GM12878 (cell line): Measurements from ENCODE around the gene PNMA6E. TPM values are rescaled to one million over a fixed set of nuclear protein-coding genes. Genes with fewer than 3 reads are reported as not detected.

Experiments used
- ATAC-seq: fragments of 200-7000 bp; cut with Tn5 transposase; 3 replicates; pipeline ENCODE4 v1.9.1; 2020; ENCODE audit warnings: mild to moderate bottlenecking, moderate library complexity
- BruUV-seq: library from RNA; stranded (reverse); fragments of 400-500 nt; replicated peaks from 2 replicates; lab custom pipeline; 2021; lab: Mats Ljungman, UMichigan
- CTCF ChIA-PET: fragments of 300-600 bp; sonication (Branson Sonifier 250); formaldehyde crosslinking; extraction: SDS; loops from one replicate; lab custom pipeline; 2021; ENCODE audit warnings: inconsistent platforms; lab: Yijun Ruan, JAX
- POLR2A ChIA-PET: fragments of 350-600 bp; formaldehyde crosslinking; extraction: SDS; loops from one replicate; lab custom pipeline; 2021; ENCODE audit warnings: inconsistent platforms; lab: Charles Lee
- RAD21 ChIA-PET: fragments of 300-600 bp; sonication (Branson Sonifier 250); formaldehyde crosslinking; loops from one replicate; lab custom pipeline; 2023; ENCODE audit warnings: antibody characterized with exemption; ENCODE audit not compliant: unreplicated experiment; lab: Charles Lee
- SMC1A ChIA-PET: fragments of 300-600 bp; sonication (Branson Sonifier 250); formaldehyde crosslinking; loops from one replicate; lab custom pipeline; 2023; ENCODE audit not compliant: unreplicated experiment, uncharacterized antibody; lab: Charles Lee
- DNase-seq: peaks from one replicate; pipeline ENCODE4 v3.0.0-alpha.2; 2011; ENCODE audit warnings: low read depth, low spot score
- FAIRE-seq: peaks from 3 replicates; lab custom pipeline; 2011; peaks lifted over from hg19 to GRCh38; lab: Jason Lieb, UNC
- H2AFZ ChIP-seq: 2 replicates; pipeline ENCODE4 v1.6.0; 2011; ENCODE audit warnings: low read depth, low read length, control low read depth; ENCODE audit not compliant: control insufficient read depth
- H3K27ac ChIP-seq: 2 replicates; pipeline ENCODE4 v1.5.1; 2011; ENCODE audit warnings: control low read depth; ENCODE audit not compliant: control insufficient read depth, insufficient read depth
- H3K27me3 ChIP-seq, 2 experiments: replicated peaks in 1 of 2; 2 replicates each; pipeline versions ENCODE4 v1.6.0 to v1.6.1; 2011; ENCODE audit warnings: low read length in 1 of 2; ENCODE audit not compliant: control insufficient read depth in 2 of 2, insufficient read depth in 2 of 2
- H3K36me3 ChIP-seq, 2 experiments: 2 replicates each; pipeline ENCODE4 v1.5.1; 2011; ENCODE audit warnings: low read length in 1 of 2; ENCODE audit not compliant: control insufficient read depth in 2 of 2, insufficient read depth in 2 of 2
- H3K4me1 ChIP-seq: 2 replicates; pipeline ENCODE4 v1.6.1; 2011; ENCODE audit warnings: mild to moderate bottlenecking, low read length, moderate library complexity, mixed read lengths; ENCODE audit not compliant: control insufficient read depth, insufficient read depth
- H3K4me2 ChIP-seq: 2 replicates; pipeline ENCODE4 v1.6.0; 2011; ENCODE audit warnings: control low read depth; ENCODE audit not compliant: control insufficient read depth, insufficient read depth
- H3K4me3 ChIP-seq: fragments of 200-600 bp; sonication (generic); 2 replicates; pipeline ENCODE4 v1.5.1; 2016
- H3K79me2 ChIP-seq: 2 replicates; pipeline ENCODE4 v1.6.0; 2011; ENCODE audit warnings: low read length; ENCODE audit not compliant: control insufficient read depth, insufficient read depth
- H3K9ac ChIP-seq: 2 replicates; pipeline ENCODE4 v1.8.0; 2011; ENCODE audit warnings: low read length, control low read depth, mixed read lengths; ENCODE audit not compliant: control insufficient read depth, insufficient read depth
- H3K9me3 ChIP-seq: replicated peaks from 3 replicates; pipeline ENCODE4 v1.5.1; 2011; ENCODE audit warnings: mild to moderate bottlenecking, low read length; ENCODE audit not compliant: control insufficient read depth, insufficient read depth
- H4K20me1 ChIP-seq: 2 replicates; pipeline ENCODE4 v1.6.0; 2011; ENCODE audit not compliant: control insufficient read depth, insufficient read depth
- CTCF ChIP-seq, 3 experiments: IDR thresholded peaks in 2 of 3; conservative IDR thresholded peaks in 1 of 3; 2 replicates each; pipeline ENCODE4 v1.5.1; 2011; ENCODE audit warnings: low read depth in 3 of 3, low read length in 3 of 3, mild to moderate bottlenecking in 3 of 3, control low read depth in 2 of 3, moderate library complexity in 2 of 3, inconsistent platforms in 1 of 3, mixed read lengths in 1 of 3; ENCODE audit not compliant: control insufficient read depth in 2 of 3, insufficient read depth in 1 of 3; ENCODE audit errors: extremely low read depth in 1 of 3
- HDGF ChIP-seq: fragments of 450-650 bp; IDR thresholded peaks from 2 replicates; pipeline ENCODE4 v1.6.1; 2016; ENCODE audit warnings: antibody characterized with exemption
- SMARCA5 ChIP-seq: fragments of 450-650 bp; IDR thresholded peaks from 2 replicates; pipeline ENCODE4 v1.6.1; 2017; ENCODE audit warnings: mild to moderate bottlenecking
- SPI1 ChIP-seq: IDR thresholded peaks from 2 replicates; pipeline ENCODE4 v1.6.1; 2011; ENCODE audit warnings: low read depth, mild to moderate bottlenecking, low read length, moderate library complexity, borderline replicate concordance; ENCODE audit not compliant: insufficient read depth
- ZBTB4 ChIP-seq: fragments of 450-650 bp; formaldehyde crosslinking; IDR thresholded peaks from 2 replicates; pipeline ENCODE4 v1.4.0; 2022; ENCODE audit warnings: mild to moderate bottlenecking, moderate library complexity
- WGBS: methylation state at CpG from one replicate; pipeline ENCODE4 v1.1.6; 2016; ENCODE audit warnings: low lambda C conversion rate; ENCODE audit not compliant: insufficient replicate concordance, insufficient coverage; ENCODE audit errors: missing lambda C conversion rate; 5-methylcytosine and 5-hydroxymethylcytosine counted together
- in situ Hi-C: fragments of 300-500 bp; cut with MboI; formaldehyde crosslinking; loops from 9 replicates; pipeline ENCODE4 v1.14.3; 2018; ENCODE audit warnings: mixed read lengths
- intact Hi-C: fragments of 100-400 bp; cut with micrococcal nuclease; formaldehyde crosslinking; loops from one replicate; pipeline ENCODE4 v1.14.2; 2022; ENCODE audit not compliant: unreplicated experiment
- polyA plus RNA-seq, 11 experiments: library from polyadenylated mRNA; depleted of rRNA in 4 of 11; unstranded in 6 of 11; stranded (reverse) in 5 of 11; fragments of >200 nt; fragmentation: Nextera tagmentation in 4 of 11; fragmentation: Illumina TruSeq in 1 of 11; extraction: Ambion mirVana in 4 of 11; extraction: Trizol in 1 of 11; gene quantifications; 1 replicate in 1 of 11; 2 replicates in 10 of 11; pipeline versions ENCODE4 v1.2.1 to v1.2.3, GENCODE V29; 2011 to 2016; ENCODE audit warnings: inconsistent platforms in 2 of 11, missing spikeins in 2 of 11, low read depth in 1 of 11
- total RNA-seq, 4 experiments: library from RNA; depleted of rRNA in 3 of 4; stranded (reverse); fragments of >200 nt in 3 of 4; fragmentation: Illumina TruSeq in 1 of 4; extraction: Trizol in 1 of 4; gene quantifications; 2 replicates each; pipeline versions ENCODE4 v1.2.1 to v1.2.3, GENCODE V29; 2013 to 2021
- TF ChIP-seq, protein P1 (sequence below): fragments of 450-650 bp; IDR thresholded peaks from 2 replicates; pipeline ENCODE4 v1.6.1; 2017; ENCODE audit warnings: mild to moderate bottlenecking, low read depth, inconsistent platforms; ENCODE audit not compliant: poor library complexity, severe bottlenecking

The PNMA6E gene
- total and polyA plus RNA-seq, 10 of the 15 experiments (the other 5 are each of a cell fraction or from before 2014, with no cell fraction given): not detected

- TF ChIP-seq, protein P1, sequence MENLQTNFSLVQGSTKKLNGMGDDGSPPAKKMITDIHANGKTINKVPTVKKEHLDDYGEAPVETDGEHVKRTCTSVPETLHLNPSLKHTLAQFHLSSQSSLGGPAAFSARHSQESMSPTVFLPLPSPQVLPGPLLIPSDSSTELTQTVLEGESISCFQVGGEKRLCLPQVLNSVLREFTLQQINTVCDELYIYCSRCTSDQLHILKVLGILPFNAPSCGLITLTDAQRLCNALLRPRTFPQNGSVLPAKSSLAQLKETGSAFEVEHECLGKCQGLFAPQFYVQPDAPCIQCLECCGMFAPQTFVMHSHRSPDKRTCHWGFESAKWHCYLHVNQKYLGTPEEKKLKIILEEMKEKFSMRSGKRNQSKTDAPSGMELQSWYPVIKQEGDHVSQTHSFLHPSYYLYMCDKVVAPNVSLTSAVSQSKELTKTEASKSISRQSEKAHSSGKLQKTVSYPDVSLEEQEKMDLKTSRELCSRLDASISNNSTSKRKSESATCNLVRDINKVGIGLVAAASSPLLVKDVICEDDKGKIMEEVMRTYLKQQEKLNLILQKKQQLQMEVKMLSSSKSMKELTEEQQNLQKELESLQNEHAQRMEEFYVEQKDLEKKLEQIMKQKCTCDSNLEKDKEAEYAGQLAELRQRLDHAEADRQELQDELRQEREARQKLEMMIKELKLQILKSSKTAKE: no peak
Observed at GRCh38 chrX:153441296-153441695, 40.1 kb upstream of the PNMA6E start (continued).

GRCh38 chrX:153440556-153441135 lies 39.5 kb upstream of the PNMA6E start:
- ChIA-PET SMC1A (no interaction called here), CTCF (no interaction called here), RAD21 (no interaction called here), POLR2A (no interaction called here)
- no peak overlapping the region for H3K4me2 ChIP-seq
- H3K9me3 ChIP-seq: no peaks in the 10 kb centered on the region; the same call in 2 of the 3 replicates
- no peaks in the 10 kb centered on the region for H3K27me3 ChIP-seq
- H3K36me3 ChIP-seq: no peaks in the 10 kb centered on the region
- no peak for TF ChIP-seq SPI1
- TF ChIP-seq SMARCA5: no peak
- TF ChIP-seq HDGF: no peak
- TF ChIP-seq, protein P1: no peak
- no peak for TF ChIP-seq ZBTB4 (CRISPR knock-in tag)
- TF ChIP-seq CTCF (IDR thresholded peaks at IDR 0.05 in 2 of 3, conservative IDR thresholded peaks at IDR 0.05 in 1 of 3; ENCODE audit: control insufficient read depth in 2 of 3, extremely low read depth in 1 of 3, insufficient read depth in 1 of 3, low read depth in 3 of 3, low read length in 3 of 3): no peak
- ATAC-seq (no peak), DNase-seq (no peak), FAIRE-seq (no peak)
- no peak overlapping the region for H3K27ac ChIP-seq
- in situ Hi-C loops (no loop called here), intact Hi-C loops (no loop called here)
- no peak overlapping the region for H3K4me3 ChIP-seq
- no peaks in the 10 kb centered on the region for H3K79me2 ChIP-seq
- H3K4me1 ChIP-seq: no peaks in the 10 kb centered on the region
- no peak overlapping the region for H2AFZ ChIP-seq
- whole genome bisulfite sequencing: 40% methylated on average over 13 of the region's 13 CpGs
- H3K9ac ChIP-seq: no peak overlapping the region
- no peaks in the 10 kb centered on the region for H4K20me1 ChIP-seq
- BruUV-seq: no TSS peak
